GM06990 (cell line): ENCODE results near the gene GPC6.

Experiments used
- DNase-seq: peaks from one replicate; pipeline ENCODE4 v3.0.0-alpha.2; 2011; ENCODE audit not compliant: insufficient read length; ENCODE audit errors: extremely low read depth
- H3K27me3 ChIP-seq: replicated peaks from 2 replicates; pipeline ENCODE4 v1.6.0; 2011; ENCODE audit warnings: low read length; ENCODE audit not compliant: control insufficient read depth, insufficient read depth
- H3K36me3 ChIP-seq: 2 replicates; pipeline ENCODE4 v1.5.1; 2011; ENCODE audit warnings: low read length; ENCODE audit not compliant: control insufficient read depth, insufficient read depth
- H3K4me3 ChIP-seq: replicated peaks from 2 replicates; pipeline ENCODE4 v1.5.1; 2011; ENCODE audit warnings: low read depth, mild to moderate bottlenecking, control low read depth, low read length
- TF ChIP-seq, protein P1 (sequence below): IDR thresholded peaks from 2 replicates; pipeline ENCODE4 v1.5.1; 2011; ENCODE audit warnings: low read length, control low read depth, mild to moderate bottlenecking, inconsistent platforms; ENCODE audit not compliant: insufficient read depth, poor library complexity, severe bottlenecking

Gene GPC6

DNA sequence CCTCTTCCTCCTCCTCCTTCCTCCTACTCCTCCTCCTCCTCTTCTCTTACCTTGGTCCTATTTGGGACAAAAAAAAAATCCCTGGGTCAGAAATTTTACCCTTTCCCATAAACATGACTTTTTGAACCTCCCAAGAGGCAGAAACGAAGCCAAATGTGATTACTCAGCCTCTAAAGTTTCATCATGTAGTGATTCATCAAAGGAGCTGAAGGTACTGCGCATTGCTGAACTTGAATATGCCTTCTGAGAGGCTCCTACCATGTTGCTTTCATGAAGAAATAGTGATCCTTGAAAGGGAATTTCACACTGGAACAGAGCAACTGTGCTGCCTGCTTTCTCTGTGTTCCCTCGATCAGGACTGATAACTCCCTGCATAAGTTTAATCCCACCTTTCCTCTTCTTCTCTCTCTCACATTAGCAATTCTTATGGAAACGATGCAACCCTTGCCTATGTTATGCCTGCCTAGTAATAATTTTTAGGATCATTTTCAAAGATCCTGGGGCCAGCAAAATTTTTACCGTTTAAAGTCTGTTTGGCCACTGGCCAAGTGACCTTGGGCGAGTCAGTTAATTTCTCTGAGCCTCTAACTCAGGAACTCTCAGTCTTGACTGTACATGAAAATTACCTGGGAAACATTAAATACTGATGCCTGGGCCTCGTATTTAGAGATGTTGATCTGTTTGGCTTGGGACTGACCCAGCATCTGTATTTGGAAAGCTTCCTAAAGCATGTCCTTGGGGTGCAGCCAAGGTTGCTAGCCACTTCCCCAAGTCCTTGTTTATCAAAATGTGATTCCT is 1103.3 kb downstream of the GPC6 start:
- Histone ChIP-seq H3K27me3 (no peaks in the 10 kb centered on the region), H3K36me3 (no peaks in the 10 kb centered on the region), H3K4me3 (no peak overlapping the region)
- no peak for DNase-seq
- TF ChIP-seq, protein P1, sequence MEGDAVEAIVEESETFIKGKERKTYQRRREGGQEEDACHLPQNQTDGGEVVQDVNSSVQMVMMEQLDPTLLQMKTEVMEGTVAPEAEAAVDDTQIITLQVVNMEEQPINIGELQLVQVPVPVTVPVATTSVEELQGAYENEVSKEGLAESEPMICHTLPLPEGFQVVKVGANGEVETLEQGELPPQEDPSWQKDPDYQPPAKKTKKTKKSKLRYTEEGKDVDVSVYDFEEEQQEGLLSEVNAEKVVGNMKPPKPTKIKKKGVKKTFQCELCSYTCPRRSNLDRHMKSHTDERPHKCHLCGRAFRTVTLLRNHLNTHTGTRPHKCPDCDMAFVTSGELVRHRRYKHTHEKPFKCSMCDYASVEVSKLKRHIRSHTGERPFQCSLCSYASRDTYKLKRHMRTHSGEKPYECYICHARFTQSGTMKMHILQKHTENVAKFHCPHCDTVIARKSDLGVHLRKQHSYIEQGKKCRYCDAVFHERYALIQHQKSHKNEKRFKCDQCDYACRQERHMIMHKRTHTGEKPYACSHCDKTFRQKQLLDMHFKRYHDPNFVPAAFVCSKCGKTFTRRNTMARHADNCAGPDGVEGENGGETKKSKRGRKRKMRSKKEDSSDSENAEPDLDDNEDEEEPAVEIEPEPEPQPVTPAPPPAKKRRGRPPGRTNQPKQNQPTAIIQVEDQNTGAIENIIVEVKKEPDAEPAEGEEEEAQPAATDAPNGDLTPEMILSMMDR = no peak

DNA sequence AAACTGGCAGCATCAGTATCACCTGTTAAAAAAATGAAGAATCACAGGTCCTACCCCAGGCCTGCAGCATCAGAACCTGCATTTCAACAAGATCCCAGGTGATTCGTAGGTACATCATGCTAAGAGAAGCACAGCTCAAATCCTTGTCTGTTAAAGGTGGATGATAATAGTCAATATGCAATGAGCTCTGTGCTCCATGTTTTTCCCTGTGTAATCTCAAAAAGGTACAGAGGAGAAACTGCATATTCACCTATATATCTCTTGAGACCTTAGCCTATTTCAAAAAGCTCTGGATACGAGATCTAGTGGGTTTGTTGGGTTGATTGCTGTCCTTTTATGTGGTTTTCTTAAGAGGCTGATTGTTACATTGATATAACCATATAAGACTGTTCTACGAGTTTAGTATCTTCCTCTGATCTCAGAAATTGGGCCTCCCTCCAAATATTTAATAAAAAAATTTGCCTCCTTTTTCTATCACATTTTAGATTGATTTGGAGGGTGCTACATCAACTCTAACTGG is 1104.0 kb downstream of the GPC6 start:
- TF ChIP-seq, protein P1 = no peak
- Histone ChIP-seq H3K27me3 (no peaks in the 10 kb centered on the region), H3K4me3 (no peak overlapping the region), H3K36me3 (no peaks in the 10 kb centered on the region)
- DNase-seq = no peak

DNA sequence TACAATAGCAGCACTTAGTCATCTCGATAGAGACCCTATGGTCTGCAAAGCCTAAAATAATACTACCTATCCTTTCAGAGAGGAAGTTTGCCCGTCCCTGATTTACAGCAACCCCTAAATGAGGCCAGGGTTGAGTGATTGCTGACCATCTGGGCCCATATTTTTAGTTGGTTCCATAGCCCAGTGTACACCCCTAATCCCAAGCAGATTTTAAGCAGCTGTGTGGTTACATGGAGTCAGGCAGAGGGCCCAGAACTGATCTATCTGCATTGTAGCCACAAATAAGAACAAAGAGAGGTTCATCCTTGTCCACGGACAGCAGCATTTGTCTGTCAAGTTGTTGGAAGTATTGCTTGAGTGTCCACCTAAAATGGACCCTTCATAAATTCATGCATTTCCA is 1104.7 kb downstream of the GPC6 start:
- no peak for DNase-seq
- TF ChIP-seq, protein P1 = no peak
- H3K27me3 ChIP-seq = no peaks in the 10 kb centered on the region

DNA sequence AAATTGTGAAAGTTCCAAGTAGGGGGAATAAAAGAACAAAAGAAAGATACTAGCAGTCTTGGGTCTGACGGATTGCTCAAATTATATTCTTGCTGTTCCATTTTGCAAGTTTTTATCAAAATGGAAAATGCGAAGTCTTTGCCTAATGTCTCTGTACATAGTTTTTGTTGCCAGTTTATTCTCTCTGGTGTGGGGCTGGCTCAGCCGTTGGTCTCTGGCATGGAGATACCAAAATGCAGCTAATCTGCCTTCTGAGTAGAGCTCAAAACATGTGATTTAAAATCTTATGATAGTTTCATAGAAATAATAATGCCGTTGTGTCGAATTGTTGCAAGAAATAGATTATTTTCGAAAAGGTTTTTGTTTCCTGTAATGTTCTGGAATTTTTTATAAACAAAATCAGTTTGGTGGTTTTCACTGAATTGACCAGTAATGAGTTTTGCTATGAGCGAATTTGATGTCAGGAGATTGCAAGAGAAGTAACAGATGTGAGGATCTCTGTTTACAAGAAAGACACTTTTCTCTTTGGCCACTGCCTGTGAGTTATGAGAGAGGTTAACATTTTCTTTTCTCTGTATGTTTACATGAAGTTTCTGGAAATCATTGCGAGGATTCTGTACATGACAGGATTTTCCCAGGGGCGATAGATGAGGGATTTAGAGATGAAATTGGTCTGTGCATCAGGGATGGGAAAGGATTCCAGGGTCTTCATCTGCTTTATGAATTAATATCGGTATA is 1105.9 kb downstream of the GPC6 start:
- Histone ChIP-seq H3K4me3 (no peak overlapping the region), H3K36me3 (no peaks in the 10 kb centered on the region), H3K27me3 (no peaks in the 10 kb centered on the region)
- TF ChIP-seq, protein P1 = no peak
- no peak for DNase-seq

More for the DNA sequence above, 1104.7 kb downstream of the GPC6 start:
- no peak overlapping the region for H3K4me3 ChIP-seq
- H3K36me3 ChIP-seq = no peaks in the 10 kb centered on the region

DNA sequence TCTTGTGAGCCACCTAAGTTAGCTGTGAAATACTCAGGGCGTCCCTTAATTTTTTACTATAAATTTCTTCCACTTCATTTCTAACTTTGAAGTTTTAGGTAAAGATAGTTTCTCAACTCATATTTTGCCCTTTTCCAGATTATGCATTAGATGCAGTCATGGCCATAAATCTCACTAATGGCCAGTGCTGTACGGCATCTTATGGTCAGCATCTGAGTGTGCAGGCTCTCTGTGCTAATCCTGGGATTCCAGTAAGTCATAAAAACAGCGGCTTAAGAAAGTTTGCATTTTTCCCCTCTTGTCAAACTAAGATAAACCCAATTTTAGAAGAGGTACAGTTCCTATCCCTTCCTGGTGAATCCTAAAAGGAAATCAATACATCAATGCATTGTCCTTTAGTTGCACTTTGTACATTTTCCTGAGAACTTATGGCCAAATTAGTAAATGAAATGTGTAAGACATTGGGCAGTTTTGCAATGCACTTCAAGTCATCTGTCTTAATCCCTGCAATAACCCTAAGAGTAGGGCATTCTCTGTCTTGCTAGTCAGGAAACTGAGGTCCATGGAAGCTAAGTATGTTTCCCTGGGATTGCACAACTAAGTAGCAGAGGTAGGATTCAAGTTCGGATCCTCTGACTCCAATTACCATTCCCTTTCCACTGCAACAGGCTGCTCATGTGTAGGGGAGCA is 1106.7 kb downstream of the GPC6 start:
- no peak for DNase-seq
- no peaks in the 10 kb centered on the region for H3K36me3 ChIP-seq
- TF ChIP-seq, protein P1 = no peak
- no peaks in the 10 kb centered on the region for H3K27me3 ChIP-seq
- H3K4me3 ChIP-seq = no peak overlapping the region
